ENCODE data around the gene ATXN2. TPM values are rescaled to one million over a fixed set of nuclear protein-coding genes. Genes with fewer than 3 reads are reported as not detected.
A peak's percentile ranks its signal among the peaks of the same experiment; 100 is the strongest.

Gene ATXN2
- total and polyA plus RNA-seq, 8 donors: 12.9 to 28.2 (median 19.4) TPM

DNA sequence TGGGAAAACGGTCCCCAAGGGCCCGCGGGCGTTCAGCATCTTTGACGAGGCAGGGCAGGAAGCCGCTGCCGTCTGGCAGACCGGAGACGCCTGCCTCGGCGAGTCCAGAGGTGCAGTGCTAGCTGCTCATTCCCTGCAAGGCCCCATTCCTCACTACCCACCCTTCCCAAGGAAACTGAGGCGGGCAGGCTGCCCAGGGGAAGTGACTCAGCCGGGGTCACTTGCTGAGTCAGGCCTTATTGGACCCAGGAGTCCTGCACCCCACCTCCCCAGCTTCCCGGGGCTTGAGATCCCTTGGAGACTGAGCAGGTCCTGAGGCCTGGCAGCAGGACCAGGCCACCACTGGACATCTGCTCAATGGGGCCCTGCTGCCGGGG, 189.7 kb downstream of the ATXN2 start:
- WGBS, 2 donors: 71 to 72% methylated on average over 15 of the region's 15 CpGs
- no peak for FAIRE-seq
- no peak for DNase-seq
- H3K36me3 ChIP-seq: no peaks in the 10 kb centered on the region
- peaks cover 4 to 39% (median 15%) of the 10 kb centered on the region in 3 donors for H3K4me1 ChIP-seq
- H3K4me3 ChIP-seq: peak overlapping the region in 1 of 4 donors; percentile 92
- H3K27me3 ChIP-seq: no peaks in the 10 kb centered on the region
- H3K27ac ChIP-seq: peak overlapping the region; percentile 22 to 69 (median 43)
- ATAC-seq: no peak
- no peaks in the 10 kb centered on the region for H3K9me3 ChIP-seq
- TF ChIP-seq, protein P1, sequence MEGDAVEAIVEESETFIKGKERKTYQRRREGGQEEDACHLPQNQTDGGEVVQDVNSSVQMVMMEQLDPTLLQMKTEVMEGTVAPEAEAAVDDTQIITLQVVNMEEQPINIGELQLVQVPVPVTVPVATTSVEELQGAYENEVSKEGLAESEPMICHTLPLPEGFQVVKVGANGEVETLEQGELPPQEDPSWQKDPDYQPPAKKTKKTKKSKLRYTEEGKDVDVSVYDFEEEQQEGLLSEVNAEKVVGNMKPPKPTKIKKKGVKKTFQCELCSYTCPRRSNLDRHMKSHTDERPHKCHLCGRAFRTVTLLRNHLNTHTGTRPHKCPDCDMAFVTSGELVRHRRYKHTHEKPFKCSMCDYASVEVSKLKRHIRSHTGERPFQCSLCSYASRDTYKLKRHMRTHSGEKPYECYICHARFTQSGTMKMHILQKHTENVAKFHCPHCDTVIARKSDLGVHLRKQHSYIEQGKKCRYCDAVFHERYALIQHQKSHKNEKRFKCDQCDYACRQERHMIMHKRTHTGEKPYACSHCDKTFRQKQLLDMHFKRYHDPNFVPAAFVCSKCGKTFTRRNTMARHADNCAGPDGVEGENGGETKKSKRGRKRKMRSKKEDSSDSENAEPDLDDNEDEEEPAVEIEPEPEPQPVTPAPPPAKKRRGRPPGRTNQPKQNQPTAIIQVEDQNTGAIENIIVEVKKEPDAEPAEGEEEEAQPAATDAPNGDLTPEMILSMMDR (IDR thresholded peaks at IDR 0.05): no peak
- intact Hi-C loops (cut with DNase I): no loop called here

DNA sequence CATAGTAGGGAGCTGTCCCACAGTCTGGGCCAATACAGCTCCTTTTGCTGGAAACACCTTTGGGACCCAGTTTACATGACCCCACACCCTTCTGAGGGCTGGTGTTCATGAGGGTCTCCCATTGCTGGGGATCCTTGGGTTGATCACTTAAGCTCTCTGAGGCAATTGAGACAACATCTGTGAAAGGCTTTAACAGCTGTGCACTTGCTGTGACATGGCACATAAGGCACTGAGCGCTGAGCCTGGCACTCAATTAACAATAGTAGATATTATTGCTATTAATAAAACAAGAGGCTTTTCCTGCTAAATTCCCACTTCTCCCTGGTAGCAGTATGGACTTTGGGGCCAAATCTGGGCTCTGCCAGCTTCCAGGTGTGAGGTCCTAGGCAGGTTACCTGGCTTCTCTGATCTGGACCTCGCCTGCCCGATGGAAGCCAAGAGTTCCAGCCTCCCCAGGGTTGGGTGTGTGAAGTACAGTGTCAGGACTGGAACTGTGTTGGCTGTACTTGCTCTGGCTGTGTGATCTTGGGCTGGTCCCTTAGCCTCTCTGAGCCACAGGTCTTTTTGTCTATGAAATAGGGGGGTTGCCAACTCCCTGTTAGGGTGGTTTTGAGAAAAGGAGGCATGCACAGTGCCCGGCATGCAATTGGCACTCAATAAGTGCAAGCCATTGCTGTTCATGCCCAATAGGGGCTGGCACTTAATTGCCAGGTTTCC, 190.3 kb downstream of the ATXN2 start:
- WGBS, 2 donors: 63 to 75% methylated on average over 4 of the region's 4 CpGs
- peaks cover 4 to 43% (median 15%) of the 10 kb centered on the region in 3 donors for H3K4me1 ChIP-seq
- peak overlapping the region in 3 of 4 donors; percentile 22 to 69 (median 53) for H3K27ac ChIP-seq
- no peaks in the 10 kb centered on the region for H3K36me3 ChIP-seq
- ATAC-seq (no peak), FAIRE-seq (no peak), DNase-seq (no peak)
- no peaks in the 10 kb centered on the region for H3K27me3 ChIP-seq
- intact Hi-C loops (cut with DNase I): no loop called here
- TF ChIP-seq, protein P1 (IDR thresholded peaks at IDR 0.05): no peak
- no peaks in the 10 kb centered on the region for H3K9me3 ChIP-seq
- H3K4me3 ChIP-seq: peak overlapping the region in 1 of 4 donors; percentile 92

DNA sequence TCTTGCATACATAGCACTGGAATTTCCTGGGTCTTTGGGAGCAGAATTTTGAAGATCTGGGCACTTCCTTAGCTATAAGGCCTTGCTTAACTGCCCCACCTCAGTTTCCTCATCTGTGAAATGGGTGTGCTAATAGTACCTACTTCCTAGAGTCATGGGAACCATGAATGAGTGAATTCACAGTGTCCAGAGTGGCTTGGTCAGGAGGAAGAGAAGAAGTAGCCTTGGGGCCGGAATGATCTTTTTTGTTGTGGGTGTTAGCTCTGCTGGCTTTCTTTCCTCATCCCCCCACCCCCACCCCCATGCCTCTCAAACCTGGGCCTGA, 191.0 kb downstream of the ATXN2 start:
- peak overlapping the region in 1 of 4 donors; percentile 79 for H3K27ac ChIP-seq
- DNase-seq (no peak), ATAC-seq (no peak), FAIRE-seq (no peak)
- 61 to 88% methylated on average over 1 of the region's 1 CpG for WGBS, 2 donors
- H3K4me1 ChIP-seq: peaks cover 4 to 49% (median 13%) of the 10 kb centered on the region in 3 donors
- peak overlapping the region in 1 of 4 donors; percentile 92 for H3K4me3 ChIP-seq
- no peaks in the 10 kb centered on the region for H3K27me3 ChIP-seq
- no peaks in the 10 kb centered on the region for H3K9me3 ChIP-seq
- TF ChIP-seq, protein P1 (IDR thresholded peaks at IDR 0.05): no peak
- H3K36me3 ChIP-seq: no peaks in the 10 kb centered on the region
- intact Hi-C loops (cut with DNase I): no loop called here

DNA sequence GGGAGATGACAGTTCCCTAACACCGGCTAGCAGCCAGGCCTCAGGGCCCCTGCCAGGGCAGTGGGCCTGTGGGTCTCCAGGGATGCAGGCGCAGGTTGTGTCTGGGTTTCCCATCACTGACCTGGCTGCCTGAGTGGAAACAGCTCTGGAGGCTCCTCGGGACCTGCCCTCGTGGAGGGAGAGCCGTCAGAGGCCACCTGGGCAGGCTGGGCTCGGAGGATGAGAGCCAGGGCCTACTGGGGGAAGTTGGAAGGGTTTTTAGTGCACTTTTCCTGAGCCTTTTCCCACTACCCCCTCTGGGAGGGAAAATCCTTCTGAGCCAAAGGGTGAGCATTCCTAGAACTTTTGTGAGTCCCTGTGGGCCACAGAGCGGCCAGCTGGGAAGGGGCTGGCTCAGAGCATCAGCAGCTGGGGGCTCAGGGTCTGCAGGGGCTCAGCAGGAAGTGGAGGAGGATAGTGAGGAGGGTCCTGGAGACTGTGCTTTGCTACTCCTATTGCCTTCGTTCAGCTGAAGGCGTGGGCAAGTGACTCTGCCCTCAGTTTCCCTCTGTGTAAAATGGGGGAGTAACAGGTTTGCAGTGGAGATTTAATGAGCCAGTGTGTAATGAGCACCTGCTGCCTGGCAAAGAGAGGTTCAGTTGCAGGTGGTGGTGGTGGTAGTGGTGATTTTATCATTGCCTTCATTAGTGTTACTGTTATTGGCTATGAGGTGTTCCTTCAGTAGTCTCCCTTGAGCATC, 191.6 kb downstream of the ATXN2 start:
- H3K9me3 ChIP-seq: no peaks in the 10 kb centered on the region
- no peaks in the 10 kb centered on the region for H3K27me3 ChIP-seq
- TF ChIP-seq, protein P1 (IDR thresholded peaks at IDR 0.05): no peak
- H3K27ac ChIP-seq: peak overlapping the region in 3 of 4 donors; percentile 28 to 89 (median 79)
- H3K4me1 ChIP-seq: peaks cover 4 to 53% (median 13%) of the 10 kb centered on the region in 3 donors
- no peak for ATAC-seq
- DNase-seq: peak in 2 of 6 donors; percentile 34 to 51
- intact Hi-C loops (cut with DNase I): no loop called here
- peak overlapping the region in 3 of 4 donors; percentile 88 to 92 (median 91) for H3K4me3 ChIP-seq
- no peaks in the 10 kb centered on the region for H3K36me3 ChIP-seq
- WGBS, 2 donors: 46 to 48% methylated on average over 9 of the region's 9 CpGs
- no peak for FAIRE-seq
